ENCODE data around the gene CROCC2.

CROCC2 gene

GRCh38 chr2:240874715-240875227 lies 31.4 kb upstream of the CROCC2 start:
- in situ Hi-C loops (cut with MboI; ENCODE audit: low pct_unique_long_range_greater_than_20kb, low sequenced_read_pairs) = no loop called here
- no peak for DNase-seq

DNA sequence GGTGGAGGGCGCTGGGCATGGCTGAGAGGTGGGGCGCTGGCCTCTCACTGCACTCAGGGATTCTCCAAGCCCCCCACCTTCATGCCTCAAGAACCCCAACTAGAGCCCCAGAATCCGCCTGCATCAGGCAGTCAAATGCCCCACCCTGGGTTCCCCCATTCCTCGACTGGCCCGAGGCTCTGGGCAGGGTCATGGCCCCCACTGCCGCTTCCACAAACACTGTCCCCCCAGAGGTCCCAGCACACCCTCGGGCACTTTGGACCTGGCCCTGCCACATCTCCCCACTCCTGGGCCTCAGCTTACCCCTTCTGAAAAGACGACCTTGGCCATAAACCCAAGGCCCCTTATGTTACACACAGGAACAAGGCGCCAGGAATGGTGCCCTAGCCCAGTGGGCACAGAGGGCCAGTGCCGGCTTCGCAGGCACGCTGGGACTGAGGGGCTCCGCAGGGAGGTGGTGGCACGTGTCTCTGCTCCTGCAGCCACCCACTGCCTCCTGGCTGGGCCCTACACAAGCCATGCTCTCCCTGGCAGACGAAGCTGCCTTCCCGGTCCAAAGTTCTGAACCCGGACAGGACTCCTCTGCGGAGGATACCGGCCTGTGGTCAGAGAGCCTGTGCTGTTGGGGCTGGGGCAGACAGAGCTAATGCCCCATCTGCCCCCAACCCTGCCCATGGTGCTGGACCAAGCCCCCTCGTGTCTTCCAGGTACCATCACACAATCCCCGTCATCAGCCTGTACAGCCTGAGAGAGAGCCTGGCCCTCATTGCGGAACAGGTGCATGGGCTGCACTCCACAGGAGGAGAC lies 30.7 kb upstream of the CROCC2 start:
- in situ Hi-C loops (cut with MboI; ENCODE audit: low pct_unique_long_range_greater_than_20kb, low sequenced_read_pairs) = no loop called here

DNA sequence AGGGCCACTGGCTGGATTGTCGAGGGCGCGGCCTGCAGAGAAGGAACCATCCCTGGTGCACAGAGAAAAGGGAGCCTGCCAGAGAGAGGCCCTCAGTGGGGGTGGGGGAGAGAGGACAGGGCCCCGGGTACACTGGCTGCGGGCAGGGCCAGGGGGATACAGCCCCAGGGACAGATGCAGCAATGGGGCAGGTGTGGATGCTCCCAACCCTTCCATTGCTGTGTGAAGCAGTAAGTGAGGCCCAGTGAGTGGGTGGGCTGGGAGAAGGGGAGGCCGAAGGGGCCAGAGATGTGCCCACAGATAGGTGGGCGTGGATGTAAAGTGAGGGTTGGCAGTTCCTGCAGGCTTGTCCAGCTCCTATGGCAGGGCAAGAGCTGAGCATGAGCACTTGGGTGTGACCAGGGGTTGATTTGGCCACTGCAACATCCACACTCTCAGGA lies 30.1 kb upstream of the CROCC2 start:
- DNase-seq = no peak
- in situ Hi-C loops (cut with MboI; ENCODE audit: low pct_unique_long_range_greater_than_20kb, low sequenced_read_pairs) = no loop called here

More for the DNA sequence above, 30.7 kb upstream of the CROCC2 start:
- DNase-seq = no peak

DNA sequence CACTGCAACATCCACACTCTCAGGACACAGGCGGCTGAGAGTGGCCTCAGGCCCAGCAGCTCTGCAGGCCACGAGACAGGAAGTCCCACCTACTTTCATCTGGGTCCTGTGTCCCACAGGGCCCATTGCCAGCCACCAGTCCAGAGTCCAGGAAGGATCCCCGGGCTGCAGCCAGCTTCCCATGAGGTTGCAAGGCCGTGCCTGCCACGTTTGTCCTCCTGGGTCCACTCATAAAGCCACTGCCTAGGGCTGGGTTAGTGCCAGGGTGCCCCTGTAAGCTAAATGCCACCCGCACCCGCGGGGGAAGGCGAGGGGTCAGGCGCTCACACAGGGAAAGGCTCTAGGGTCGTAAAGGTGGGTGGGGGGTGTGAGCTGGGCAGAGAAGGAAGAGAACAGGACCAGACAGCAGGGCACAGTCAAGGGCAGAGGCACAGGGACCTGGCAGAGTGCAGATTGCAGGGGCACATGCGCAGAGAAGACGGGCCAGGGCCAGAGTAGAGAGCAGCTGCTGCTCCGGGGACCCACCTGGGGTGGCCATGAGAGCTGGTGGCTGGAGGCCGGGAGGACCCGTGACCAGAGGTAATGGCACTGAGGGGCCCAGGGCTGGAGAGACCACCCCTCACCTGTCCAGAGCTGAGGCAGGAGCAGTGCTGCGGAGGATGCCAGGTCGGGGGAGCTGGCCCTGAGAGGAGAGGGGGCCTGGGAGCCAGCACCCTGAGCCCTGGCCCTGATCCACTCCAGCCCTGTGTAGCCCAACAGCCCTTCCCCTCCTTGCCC lies 29.5 kb upstream of the CROCC2 start:
- no peak for DNase-seq
- in situ Hi-C loops (cut with MboI; ENCODE audit: low pct_unique_long_range_greater_than_20kb, low sequenced_read_pairs) = no loop called here

- in situ Hi-C loops (cut with MboI; ENCODE audit: low pct_unique_long_range_greater_than_20kb, low sequenced_read_pairs) = no loop called here
- DNase-seq = no peak
Measured at GRCh38 chr2:240877460-240878340, 28.4 kb upstream of the CROCC2 start.

DNA sequence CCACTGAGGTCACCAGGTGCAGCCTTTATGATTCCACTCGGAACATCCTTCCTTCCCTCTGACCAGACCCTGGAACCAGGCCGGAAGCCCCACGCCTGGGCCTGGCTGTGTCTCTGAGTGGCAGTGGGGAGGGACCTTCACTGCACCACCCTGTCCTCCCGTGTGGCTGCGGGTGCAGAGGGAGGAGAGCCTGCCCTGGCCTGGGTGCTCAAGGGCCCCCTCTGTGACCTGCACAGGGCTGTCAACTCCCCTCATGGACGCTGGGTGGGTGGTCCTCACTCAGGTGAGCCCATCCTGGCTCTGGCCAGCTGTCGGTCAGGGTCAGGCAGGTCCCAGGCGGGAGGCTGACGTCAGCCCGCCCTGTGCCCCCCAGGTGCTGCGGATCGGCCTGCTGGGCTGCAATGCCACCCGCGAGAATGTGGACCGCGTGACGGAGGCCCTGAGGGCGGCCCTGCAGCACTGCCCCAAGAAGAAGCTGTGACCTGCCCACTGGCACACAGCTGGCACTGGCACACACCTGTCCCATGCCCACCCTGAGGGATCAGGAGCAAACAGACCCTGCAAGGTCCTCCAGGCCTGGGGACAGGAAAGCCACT lies 27.7 kb upstream of the CROCC2 start:
- DNase-seq = no peak
- in situ Hi-C loops (cut with MboI; ENCODE audit: low pct_unique_long_range_greater_than_20kb, low sequenced_read_pairs) = no loop called here

DNA sequence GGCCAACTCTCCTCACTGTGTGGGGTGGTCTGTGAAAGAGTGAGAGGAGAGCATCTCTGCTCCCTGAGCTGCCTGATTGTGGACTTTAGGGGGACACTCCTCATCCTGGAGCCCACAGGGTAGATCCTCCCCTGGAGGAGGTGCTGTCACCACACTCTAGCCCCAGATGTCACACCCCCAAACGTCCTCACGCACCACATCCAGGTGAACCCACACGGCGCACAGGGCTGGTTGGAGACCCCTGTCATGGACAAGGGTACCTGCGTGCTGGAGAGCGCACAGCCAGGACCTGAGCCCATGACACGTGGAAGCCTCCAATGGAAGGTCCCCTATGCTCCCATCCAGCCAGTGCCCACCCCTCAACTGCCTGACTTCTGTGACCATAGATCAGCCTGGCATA lies 27.0 kb upstream of the CROCC2 start:
- in situ Hi-C loops (cut with MboI; ENCODE audit: low pct_unique_long_range_greater_than_20kb, low sequenced_read_pairs) = no loop called here
- no peak for DNase-seq

GRCh38 chr2:240881913-240882312 lies 24.2 kb upstream of the CROCC2 start:
- DNase-seq = no peak
- in situ Hi-C loops (cut with MboI; ENCODE audit: low pct_unique_long_range_greater_than_20kb, low sequenced_read_pairs) = no loop called here

DNA sequence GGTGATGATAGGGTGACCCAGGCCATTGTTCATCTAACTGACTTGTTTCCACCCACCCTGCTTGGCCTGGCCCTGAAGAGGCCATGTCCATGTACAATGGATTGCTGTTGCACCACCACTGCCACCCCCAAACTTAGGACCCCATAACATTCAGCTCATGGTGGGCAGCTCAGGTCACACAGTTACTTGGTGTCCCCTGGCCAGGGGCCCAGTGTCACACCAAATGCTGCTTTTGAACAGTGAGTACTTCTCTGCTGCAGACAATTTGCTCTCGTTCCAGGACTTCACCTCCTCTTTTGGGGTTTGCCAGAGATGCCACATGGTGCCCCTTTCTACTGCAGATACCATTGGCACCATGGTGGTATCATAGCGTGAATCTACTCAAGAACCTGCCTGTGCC lies 21.9 kb upstream of the CROCC2 start:
- DNase-seq = no peak
- in situ Hi-C loops (cut with MboI; ENCODE audit: low pct_unique_long_range_greater_than_20kb, low sequenced_read_pairs) = no loop called here

- in situ Hi-C loops (cut with MboI; ENCODE audit: low pct_unique_long_range_greater_than_20kb, low sequenced_read_pairs) = no loop called here
Measured at GRCh38 chr2:240884745-240885144, 21.4 kb upstream of the CROCC2 start.

GRCh38 chr2:240885566-240885965 lies 20.6 kb upstream of the CROCC2 start:
- DNase-seq = no peak
- in situ Hi-C loops (cut with MboI; ENCODE audit: low pct_unique_long_range_greater_than_20kb, low sequenced_read_pairs) = no loop called here

More at GRCh38 chr2:240884745-240885144, 21.4 kb upstream of the CROCC2 start:
- no peak for DNase-seq

DNA sequence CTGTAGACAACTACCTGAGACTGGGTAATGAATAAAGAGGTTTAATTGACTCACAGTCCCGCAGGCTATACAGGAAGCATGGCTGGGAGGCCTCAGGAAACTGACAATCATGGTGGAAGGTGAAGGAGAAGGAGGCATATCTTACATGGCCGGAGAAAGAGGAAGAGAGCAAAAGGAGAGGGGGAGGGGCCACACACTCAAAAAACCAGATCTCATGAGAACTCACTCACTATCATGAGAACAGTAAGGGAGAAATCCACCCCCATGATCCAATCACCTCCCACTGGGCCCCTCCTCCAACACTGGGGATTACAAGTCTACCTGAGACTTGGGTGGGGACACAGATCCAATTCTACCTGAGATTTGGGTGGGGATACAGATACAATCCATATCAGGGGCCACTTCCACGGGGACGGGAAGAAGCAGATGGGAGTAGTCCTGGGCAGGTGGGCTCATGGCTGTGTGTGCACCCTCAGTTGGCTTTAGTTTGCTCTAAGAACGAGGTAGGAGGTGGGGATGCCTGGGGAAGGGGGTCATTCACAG lies 20.0 kb upstream of the CROCC2 start:
- in situ Hi-C loops (cut with MboI; ENCODE audit: low pct_unique_long_range_greater_than_20kb, low sequenced_read_pairs) = no loop called here
- peak; percentile 91 for DNase-seq

- no peak for DNase-seq
- in situ Hi-C loops (cut with MboI; ENCODE audit: low pct_unique_long_range_greater_than_20kb, low sequenced_read_pairs) = no loop called here
Measured at GRCh38 chr2:240886678-240887609, 19.2 kb upstream of the CROCC2 start.

DNA sequence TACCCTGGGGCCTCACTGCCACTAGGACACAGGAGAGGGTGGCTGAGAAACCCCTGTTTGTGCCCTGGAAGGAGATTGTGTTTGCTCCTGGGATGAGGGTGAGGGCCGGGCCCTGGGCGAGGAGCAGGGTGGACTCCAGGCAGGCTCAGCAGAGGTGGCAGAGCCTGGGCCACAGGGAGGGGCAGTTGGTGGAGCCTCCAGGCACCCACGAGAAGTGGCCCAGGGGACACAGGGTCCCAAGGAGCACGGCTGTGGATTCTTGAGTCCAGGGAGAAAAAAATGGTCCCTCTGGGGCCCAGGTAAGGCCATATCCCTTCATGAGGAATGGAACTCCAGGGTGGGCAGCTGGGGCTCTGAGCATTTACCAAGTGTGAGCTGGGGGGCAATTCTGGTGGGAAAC lies 18.5 kb upstream of the CROCC2 start:
- in situ Hi-C loops (cut with MboI; ENCODE audit: low pct_unique_long_range_greater_than_20kb, low sequenced_read_pairs) = no loop called here
- DNase-seq = no peak

- in situ Hi-C loops (cut with MboI; ENCODE audit: low pct_unique_long_range_greater_than_20kb, low sequenced_read_pairs) = no loop called here
- DNase-seq = no peak
Measured at GRCh38 chr2:240888130-240888889, 17.8 kb upstream of the CROCC2 start.

DNA sequence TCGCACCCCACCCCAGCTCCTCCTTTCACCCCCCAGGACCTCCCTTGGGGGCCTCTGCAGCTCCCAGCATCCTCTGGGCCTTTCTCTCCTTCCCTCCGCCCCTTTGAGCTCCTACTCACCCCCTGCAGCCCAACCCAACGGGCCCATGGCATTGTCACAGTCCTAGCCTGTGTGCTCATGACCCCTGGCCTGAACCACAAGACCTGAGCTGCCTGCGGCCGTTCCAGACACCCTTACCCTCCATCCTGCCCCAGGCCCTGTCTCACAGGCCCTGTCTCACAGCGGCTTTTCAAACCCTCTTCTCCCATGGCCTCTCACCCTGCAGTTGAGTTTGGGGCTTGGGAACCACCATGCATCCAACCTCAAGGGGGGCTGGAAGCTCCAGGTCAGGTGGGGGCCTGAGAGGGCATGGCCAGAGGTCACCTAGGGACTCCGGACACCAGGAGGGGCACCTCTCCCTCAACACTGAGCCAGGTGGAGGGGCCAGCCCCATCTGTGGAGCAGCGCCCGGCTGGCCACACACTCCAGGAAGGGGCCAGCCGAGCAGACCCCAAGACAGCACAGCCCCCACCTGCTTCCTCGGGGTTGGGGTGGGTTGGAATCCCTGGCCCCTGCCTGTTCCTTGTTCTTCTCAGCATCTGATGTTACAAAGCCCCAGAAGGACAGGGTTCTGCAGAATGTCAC lies 17.1 kb upstream of the CROCC2 start:
- DNase-seq = no peak
- in situ Hi-C loops (cut with MboI; ENCODE audit: low pct_unique_long_range_greater_than_20kb, low sequenced_read_pairs) = no loop called here

Data from KBM-7 (cell line).